Measurements from ENCODE around the gene CRTC3. TPM values are rescaled to one million over a fixed set of nuclear protein-coding genes. Genes with fewer than 3 reads are reported as not detected.
A peak's percentile ranks its signal among the peaks of the same experiment; 100 is the strongest.

CRTC3 gene
- total RNA-seq, 1 experiment from 2014 or later, result 3.9 TPM

- Histone ChIP-seq H4K20me1 (ENCODE audit: control insufficient read depth, insufficient read depth, insufficient read length) (no peaks in the 10 kb centered on the region), H4K8ac (replicated peaks; ENCODE audit: insufficient read length, low read depth, low read length) (no peak overlapping the region), H2BK15ac (ENCODE audit: low read depth, low read length) (no peak overlapping the region), H4K91ac (ENCODE audit: insufficient read length, low read depth, low read length) (no peak overlapping the region), H2AFZ (ENCODE audit: low read length) (no peak overlapping the region), H3K18ac (ENCODE audit: insufficient read length, low read depth, low read length) (no peak overlapping the region), H2BK5ac (ENCODE audit: insufficient read length, low read length) (no peak overlapping the region), H3K27me3 (ENCODE audit: insufficient read depth, low read length) (no peaks in the 10 kb centered on the region), H3K23ac (ENCODE audit: insufficient read length, low read depth, low read length) (no peak overlapping the region), H2AK5ac (ENCODE audit: insufficient read length, low read length) (no peak overlapping the region), H3K4me1 (ENCODE audit: insufficient read depth, low read length) (no peaks in the 10 kb centered on the region), H3K79me1 (ENCODE audit: insufficient read depth, low read depth, low read length, poor library complexity, severe bottlenecking) (no peaks in the 10 kb centered on the region), H3K23me2 (ENCODE audit: insufficient read length, low read depth, low read length, poor library complexity, severe bottlenecking) (no peaks in the 10 kb centered on the region), H3K79me2 (ENCODE audit: insufficient read depth, low read length) (no peaks in the 10 kb centered on the region), H3K56ac (ENCODE audit: insufficient read length, low read depth, low read length) (no peak overlapping the region), H4K5ac (ENCODE audit: insufficient read length, low read depth, low read length) (no peak overlapping the region), H2BK120ac (ENCODE audit: low read depth, low read length, poor library complexity, severe bottlenecking) (no peak overlapping the region), H3K9ac (ENCODE audit: extremely low read depth, insufficient read length, low read length) (no peak overlapping the region), H3K14ac (ENCODE audit: insufficient read depth, low read length) (no peak overlapping the region), H2BK12ac (ENCODE audit: insufficient read length, low read depth, low read length) (no peak overlapping the region), H2BK20ac (ENCODE audit: low read depth, low read length, poor library complexity, severe bottlenecking) (no peak overlapping the region), H3K9me3 (ENCODE audit: control insufficient read depth, low read depth, low read length) (no peaks in the 10 kb centered on the region), H3K4me2 (ENCODE audit: insufficient read depth, insufficient read length, low read length) (no peak overlapping the region), H3T11ph (ENCODE audit: low read length) (no peak overlapping the region), H3K27ac (ENCODE audit: insufficient read length, low read depth, low read length) (no peak overlapping the region), H3K4ac (ENCODE audit: low read depth, low read length) (no peak overlapping the region)
- peaks cover 3 to 5% of the 10 kb centered on the region in 2 experiments for H3K9me3 Mint-ChIP-seq
- TF ChIP-seq, protein P1, sequence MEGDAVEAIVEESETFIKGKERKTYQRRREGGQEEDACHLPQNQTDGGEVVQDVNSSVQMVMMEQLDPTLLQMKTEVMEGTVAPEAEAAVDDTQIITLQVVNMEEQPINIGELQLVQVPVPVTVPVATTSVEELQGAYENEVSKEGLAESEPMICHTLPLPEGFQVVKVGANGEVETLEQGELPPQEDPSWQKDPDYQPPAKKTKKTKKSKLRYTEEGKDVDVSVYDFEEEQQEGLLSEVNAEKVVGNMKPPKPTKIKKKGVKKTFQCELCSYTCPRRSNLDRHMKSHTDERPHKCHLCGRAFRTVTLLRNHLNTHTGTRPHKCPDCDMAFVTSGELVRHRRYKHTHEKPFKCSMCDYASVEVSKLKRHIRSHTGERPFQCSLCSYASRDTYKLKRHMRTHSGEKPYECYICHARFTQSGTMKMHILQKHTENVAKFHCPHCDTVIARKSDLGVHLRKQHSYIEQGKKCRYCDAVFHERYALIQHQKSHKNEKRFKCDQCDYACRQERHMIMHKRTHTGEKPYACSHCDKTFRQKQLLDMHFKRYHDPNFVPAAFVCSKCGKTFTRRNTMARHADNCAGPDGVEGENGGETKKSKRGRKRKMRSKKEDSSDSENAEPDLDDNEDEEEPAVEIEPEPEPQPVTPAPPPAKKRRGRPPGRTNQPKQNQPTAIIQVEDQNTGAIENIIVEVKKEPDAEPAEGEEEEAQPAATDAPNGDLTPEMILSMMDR (conservative IDR thresholded peaks at IDR 0.05), result no peak
- no CpG with 5 or more reads among the region's 4 CpGs for WGBS (ENCODE audit: extremely low coverage, insufficient read length, low lambda C conversion rate)
- no peaks in the 10 kb centered on the region for H3K4me1 Mint-ChIP-seq
- peaks cover 2 to 4% (median 2%) of the 10 kb centered on the region in 3 experiments; a peak in 2 of 7 replicates for H3K36me3 Mint-ChIP-seq (ENCODE audit: insufficient read depth in 1 of 3, low read depth in 3 of 3)
- H3K27me3 Mint-ChIP-seq (ENCODE audit: low read depth), result no peaks in the 10 kb centered on the region
- peak overlapping the region in 1 of 3 experiments; percentile 22; a peak in 2 of 7 replicates for H3K27ac Mint-ChIP-seq
- no peak for DNase-seq
- no peak overlapping the region for H3K4me3 Mint-ChIP-seq
These were observed 162.5 kb downstream of the CRTC3 start for GRCh38 chr15:90691982-90692773.

Other genes starting within 250 kb of the CRTC3 start
- 1.0 and 2.5 TPM in 2 replicates for gene ZNF774, start 177.6 kb upstream of the CRTC3 start, total RNA-seq (2021)
- gene IQGAP1, start 141.7 kb upstream of the CRTC3 start, total RNA-seq (2021), result 67.0 and 72.4 TPM in 2 replicates
- 41.3 and 43.4 TPM in 2 replicates for gene BLM, start 187.4 kb downstream of the CRTC3 start, total RNA-seq (2021)